NCI-H774 (cell line): Measurements from ENCODE around the gene WTAP.
"Not testable (repeated sequence)": the region's sequence is repeated elsewhere in the genome, so short reads cannot be mapped to it uniquely, and the experiment has no call there.

Experiments used
- DNase-seq: peaks from one replicate; lab custom pipeline; 2025; lab: John Stamatoyannopoulos, UW

Gene WTAP

DNA sequence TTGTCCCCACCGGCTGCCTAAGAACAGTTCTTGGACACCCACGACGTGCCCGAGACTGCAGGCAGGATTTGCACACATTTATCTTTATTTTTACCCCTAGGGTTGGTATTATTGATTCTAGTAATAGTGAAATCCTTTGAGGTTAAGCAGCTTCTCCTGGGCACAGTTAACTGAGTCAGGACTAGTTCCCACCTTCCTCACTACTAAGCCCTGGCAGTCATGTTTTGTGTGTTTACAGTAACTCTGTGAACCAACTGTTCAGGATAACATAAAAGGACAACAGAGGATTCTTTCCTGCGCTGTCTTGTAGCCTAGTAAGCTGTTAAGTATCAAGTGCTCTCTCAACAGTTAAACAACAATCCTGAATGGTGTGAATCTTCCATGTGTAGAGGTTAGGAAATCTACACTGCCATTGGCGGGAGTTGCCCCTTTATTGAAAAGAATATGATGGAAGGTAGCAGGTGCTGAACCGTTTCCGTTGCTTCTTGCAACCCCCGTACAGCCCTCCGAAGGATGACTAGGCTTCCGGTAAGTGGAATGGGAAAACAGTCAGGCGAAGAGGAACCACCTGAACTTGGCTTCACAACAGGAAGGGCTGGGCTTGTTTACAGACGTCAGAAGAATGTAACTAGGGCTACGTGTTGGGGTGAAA lies 33.3 kb upstream of the WTAP start:
- DNase-seq = peak; percentile 41

DNA sequence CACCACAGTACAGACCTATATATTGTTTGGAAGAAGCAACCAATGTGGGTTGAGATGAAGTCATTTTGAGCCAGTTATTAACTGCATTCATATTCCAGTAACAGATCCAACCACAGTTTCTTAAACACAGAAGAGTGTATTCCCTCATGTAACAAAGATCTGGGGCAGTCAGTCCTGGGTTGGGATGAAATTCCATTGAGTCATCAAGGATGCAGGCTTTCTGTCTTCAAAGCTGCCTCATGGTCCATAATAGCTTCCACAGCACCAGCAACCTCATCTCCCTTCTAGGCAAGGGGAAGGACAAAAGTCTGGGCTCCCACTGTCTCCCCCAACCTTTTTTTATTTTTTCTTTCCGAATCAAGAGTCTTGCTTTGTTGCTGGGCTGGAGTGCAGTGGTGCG lies 31.3 kb upstream of the WTAP start:
- DNase-seq = no peak

DNA sequence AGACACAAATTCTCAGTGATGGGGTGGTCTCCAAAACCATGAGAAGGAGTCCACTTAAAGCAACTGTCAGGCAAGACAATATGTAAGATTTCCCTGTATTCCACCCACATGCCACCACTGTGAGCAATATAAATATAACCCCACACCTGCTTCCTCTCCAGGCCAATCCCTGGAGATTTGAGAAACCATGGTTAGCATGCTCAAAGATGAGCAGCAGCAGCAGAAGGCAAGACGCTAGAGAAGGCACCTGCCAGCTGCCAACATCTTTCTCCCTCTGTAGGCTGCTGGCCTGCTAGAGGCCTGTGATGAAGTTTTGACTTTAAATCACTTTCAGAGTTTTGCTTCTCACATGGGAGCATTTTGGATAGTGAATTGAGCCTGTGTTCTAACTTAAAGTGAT lies 26.3 kb upstream of the WTAP start:
- no peak for DNase-seq

DNA sequence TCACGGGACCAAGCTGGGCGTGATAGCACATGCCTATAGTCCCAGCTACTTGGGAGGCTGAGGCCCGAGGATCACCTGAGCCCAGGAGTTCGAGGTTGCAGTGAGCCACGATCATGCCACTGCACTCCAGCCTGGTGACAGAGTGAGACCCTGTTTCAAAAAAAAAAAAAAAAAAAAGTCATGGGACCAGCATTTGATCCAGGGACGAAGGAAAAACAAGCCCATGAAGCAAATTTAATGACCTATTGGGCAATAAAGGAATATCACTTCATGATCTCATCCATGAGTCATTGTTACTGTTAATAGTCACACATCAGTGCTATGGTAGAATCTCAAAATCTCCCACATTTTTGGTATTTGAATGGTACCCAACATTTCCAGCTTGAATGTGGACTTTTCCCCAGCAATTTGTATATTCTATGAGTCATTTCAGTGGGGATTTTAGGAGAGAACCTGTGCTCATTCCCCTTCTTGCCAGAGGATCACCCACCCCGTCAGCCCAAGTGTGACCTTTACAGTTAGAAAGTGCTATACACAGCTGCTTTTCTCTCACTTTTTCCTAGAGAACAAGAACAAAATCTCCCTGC lies 25.8 kb upstream of the WTAP start:
- no peak for DNase-seq

DNA sequence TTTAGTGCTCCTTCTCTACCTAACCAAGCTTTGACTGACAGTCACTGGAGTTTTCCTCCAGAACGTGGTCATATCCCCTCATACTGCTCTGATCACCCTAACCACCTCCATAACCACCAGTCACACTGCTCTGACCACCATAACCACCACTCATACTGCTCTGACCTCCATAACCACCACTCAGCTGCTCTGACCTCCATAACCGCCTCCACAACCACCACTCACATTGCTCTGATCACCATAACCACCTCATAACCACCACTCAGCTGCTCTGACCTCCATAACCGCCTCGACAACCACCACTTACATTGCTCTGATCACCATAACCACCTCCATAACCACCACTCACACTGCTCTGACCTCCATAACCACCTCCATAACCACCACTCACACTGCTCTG lies 16.7 kb upstream of the WTAP start:
- not testable (repeated sequence) for DNase-seq

DNA sequence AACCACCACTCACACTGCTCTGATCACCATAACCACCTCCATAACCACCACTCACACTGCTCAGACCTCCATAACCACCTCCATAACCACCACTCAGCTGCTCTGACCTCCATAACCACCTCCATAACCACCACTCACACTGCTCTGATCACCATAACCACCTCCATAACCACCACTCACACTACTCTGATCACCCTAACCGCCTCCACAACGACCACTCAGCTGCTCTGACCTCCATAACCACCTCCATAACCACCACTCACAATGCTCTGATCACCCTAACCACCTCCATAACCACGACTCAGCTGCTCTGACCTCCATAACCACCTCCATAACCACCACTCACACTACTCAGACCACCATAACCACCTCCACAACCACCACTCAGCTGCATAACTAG lies 14.9 kb upstream of the WTAP start:
- not testable (repeated sequence) for DNase-seq

DNA sequence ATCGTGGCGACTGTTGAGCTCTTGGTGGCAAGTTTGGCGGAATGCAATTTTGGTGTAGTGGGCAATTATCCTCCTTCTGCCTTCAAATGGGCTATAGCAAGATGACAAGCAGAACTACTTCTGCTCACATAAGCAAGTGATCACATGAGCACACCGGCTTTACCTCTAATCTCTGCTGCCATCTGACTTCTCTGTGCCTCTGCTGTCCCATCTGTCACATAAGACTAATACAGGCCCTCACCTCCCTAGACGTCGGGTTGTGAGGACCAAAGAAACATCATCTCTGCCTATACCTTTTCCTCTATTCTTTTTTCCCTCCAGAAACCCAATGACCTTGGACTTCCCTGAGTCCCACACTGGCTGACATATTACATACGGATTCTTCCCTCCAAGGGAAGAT lies 13.3 kb upstream of the WTAP start:
- no peak for DNase-seq

DNA sequence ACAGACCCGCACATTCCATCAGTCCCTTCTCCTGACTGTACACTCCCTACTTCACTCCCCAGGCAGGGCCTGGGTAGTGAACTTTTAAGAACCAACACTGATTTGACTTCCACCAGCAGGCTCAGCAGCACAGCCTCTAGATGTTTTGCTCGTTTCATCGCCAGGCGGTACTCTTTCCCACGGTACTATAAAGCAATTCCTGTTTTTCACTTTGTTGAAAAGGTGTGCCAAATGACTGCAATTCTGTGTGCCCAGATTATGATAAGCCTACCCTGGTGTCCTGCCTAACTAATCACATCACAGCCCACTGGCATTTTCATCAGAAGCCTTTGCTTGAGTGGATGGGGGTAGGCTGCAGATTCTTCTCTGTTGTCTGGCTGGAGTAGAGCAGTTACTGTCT lies 12.9 kb upstream of the WTAP start:
- DNase-seq = no peak

DNA sequence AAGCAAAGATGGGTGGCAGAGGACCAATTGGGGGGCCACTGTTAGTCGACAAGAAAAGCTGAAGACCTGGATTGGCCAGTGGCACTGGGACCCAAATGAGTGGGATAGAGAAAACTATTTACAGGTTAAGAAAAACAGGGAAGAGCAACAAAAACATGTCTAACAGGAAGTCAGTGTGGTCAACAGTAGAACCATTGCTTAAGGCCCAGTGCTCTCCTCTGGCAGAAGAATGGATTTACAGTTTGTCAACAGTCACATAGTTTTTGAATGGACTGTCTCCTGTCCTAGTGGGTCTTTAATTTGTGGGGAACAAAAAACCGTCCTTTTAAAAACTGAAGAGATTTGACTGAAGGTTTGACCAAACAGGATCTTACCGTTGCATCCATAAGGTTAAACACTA lies 12.1 kb upstream of the WTAP start:
- no peak for DNase-seq

DNA sequence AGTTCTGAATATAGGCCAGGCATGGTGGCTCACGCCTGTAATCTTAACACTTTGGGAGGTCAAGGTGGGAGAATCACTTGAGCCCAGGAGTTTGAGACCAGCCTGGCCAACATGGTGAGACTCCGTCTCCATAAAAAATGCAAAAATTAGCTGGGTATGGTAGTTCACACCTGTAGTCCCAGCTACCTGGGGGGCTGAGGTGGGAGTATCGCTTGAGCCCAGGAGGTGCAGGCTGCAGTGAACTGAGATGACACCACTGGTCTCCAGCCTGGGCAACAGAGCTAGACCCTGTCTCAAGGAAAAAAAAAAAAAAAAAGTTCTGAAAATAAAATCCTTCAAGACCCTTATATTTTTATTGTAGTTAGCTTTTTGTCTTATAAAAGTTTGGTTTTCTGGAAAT lies 11.7 kb upstream of the WTAP start:
- no peak for DNase-seq

DNA sequence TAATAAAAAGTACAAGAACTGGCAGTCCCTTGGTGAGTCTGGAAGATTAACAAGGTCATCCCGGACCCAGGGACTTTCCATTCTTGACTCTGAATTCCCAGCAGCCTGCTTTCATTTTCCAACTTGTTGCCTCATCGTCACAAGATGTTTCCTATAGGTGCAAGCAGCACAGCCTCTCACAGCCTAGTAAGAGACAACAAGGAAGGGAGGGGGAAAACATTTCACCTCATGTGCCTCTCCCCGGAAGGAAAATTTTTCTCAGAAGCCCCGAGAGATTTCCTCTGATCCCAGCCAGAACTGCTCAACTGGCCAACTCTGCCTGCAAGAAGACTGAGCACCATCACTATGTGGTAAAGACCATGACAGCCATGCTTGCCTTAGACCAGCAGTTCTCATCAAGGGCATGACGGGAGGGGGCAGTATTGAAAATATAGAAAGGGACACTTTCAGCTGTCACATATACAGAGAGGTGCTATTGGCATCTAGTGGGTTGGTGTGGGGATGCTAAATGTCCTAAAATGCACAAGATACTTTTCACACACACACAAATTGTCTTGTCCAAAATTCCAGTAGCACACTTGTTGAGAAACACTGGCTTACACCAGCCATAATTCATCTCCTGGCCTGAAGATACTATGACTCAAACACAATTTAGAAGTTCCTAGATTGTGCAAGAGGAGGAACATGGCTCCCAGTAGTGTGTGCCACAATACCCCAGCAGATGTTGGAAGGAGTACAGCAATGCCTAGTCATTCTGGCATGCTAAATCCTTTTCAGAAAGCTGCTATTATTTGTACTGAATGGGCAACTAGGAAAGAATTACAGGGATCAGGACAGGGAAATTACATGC lies 10.8 kb upstream of the WTAP start:
- DNase-seq = no peak

DNA sequence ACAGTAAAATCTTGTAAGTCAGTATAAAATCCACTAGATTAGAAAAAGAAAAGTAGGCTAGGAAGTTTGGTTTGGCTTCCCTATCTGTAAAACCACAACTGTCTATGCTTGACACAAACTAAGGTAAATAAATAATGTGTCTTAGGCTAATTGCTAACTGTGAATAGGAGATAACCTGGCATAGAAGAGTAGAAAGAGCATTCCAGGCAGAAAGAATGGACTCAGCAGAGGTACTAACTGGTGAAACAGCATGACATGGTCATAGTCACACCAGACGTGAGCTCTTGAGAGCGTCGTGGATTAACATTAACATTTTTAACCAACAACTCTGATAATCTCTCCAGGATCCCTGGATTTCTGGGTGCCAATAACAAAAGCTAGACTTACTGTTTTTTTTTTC lies 8.7 kb upstream of the WTAP start:
- DNase-seq = no peak

DNA sequence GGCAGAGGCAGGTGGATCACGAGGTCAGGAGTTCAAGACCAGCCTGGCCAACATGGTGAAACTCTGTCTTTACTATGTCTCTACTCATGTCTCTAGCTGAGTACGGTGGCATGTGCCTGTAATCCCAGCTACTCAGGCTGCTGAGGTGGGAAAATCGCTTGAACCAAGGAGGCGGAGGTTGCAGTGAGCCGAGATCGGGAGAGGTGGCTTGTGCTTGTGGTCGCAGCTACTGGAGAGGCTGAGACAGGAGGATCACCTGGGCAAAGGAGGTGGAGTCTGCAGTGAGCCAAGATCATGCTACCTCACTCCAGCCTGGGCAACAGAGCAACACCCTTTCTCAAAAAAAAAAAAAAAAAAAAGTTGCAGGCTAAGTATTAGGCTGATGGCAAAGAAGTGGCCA lies 8.0 kb upstream of the WTAP start:
- no peak for DNase-seq

DNA sequence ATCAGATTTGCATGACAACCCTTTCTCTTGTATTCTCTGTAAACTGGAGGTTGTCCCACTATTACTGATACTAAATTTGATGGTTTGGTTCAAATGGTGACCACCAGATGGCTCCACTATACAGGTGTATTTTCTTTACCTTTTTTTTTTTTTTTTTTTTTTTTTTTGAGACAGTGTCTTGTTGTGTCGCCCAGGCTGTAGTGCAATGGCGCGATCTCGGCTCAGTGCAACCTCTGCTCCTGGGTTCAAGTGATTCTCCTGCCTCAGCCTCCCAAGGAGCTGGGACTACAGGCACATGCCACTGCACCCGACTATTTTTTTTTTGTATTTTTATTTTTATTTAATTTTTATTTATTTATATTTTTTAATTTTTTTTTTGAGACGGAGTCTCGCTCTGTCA lies 6.6 kb upstream of the WTAP start:
- DNase-seq = peak; percentile 53

DNA sequence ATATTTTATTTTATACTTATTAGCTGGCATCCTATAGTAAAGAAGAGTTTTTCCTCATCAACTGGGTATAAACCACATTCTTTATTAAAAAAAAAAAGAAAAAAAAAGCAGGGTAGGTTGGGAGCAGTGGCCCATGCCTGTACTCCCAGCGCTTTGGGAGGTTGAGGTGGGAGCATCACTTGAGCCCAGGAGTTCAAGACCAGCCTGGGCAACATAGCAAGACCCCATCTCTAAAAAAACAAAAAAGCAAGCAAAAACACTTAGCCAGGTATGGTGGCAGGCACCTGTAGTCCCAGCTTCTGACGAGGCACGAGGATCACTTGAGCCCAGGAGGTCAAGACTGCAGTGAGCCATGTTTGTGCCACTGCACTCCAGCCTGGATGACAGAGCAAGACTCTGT lies 5.3 kb upstream of the WTAP start:
- DNase-seq = not testable (repeated sequence)

DNA sequence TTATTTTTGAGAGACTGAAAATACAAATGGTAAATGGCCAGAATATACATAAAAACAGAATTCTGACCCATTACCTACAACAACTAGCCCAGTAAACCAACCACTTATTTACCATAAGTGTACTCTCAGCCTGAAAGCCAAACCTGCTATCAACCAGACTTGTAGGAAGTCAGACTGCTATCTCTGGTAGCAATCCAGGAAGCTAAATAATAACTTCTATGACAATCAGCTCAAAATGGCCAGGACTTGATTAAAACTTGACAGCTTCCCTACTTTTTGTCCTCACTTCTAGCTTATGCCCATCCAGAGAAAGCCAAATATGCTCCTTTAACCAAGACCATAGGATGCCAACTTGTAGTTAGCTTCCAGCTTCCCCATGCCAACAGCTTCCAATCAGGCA lies 4.7 kb upstream of the WTAP start:
- DNase-seq = no peak

DNA sequence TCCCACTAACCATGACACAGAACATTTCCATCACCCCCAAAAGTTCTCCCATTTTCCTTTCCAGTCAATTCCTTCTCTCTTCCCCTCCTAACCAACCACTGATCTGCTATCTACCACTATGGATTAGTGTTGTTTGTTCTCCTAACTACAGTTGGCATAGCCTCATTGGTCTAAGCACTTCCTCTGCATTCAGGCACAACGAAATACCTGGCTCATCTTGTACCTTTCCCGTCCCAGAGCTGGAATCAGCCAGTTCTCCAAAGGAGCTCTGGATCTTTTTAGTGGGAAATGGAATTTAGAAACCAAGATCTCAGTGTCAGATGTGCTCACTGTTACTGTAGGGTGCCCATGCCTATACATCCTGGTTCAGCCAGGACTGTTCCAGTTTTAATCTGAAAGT lies 4.0 kb upstream of the WTAP start:
- no peak for DNase-seq

DNA sequence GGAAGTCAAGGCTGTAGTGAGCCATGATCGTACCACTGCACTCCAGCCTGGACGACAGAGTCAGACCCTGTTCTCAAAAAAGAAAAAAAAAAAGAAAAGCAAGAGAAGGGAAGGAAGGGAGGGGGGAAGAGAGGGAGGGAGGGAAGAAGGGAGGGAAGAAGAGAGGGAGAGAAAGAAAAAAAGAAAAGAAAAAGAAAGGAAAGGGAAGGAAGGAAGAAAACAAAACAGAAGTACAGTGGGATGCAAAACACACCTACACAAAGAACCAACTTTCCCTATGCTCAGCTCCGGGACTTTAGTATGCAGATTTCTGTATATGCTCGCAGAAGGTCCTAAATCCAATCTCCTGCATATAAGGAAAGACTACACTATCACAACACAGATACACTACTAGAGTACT lies 2.5 kb upstream of the WTAP start:
- no peak for DNase-seq

DNA sequence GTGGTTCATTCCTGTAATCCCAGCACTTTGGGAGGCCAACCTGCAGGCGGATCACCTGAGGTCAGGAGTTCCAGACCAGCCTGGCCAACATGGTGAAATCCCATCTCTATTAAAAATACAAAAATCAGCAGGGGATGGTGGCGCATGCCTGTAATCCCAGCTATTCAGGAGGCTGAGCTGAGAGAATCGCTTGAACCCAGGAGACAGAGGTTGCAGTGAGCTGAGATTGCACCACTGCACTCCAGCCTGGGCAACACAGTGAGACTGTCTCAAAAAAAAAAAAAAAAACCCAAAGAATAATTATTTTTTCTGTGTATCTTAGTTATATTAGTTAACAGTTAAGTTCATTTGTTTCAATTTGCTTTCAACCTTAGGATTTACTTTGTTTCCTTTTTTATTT lies 2.1 kb upstream of the WTAP start:
- not testable (repeated sequence) for DNase-seq

DNA sequence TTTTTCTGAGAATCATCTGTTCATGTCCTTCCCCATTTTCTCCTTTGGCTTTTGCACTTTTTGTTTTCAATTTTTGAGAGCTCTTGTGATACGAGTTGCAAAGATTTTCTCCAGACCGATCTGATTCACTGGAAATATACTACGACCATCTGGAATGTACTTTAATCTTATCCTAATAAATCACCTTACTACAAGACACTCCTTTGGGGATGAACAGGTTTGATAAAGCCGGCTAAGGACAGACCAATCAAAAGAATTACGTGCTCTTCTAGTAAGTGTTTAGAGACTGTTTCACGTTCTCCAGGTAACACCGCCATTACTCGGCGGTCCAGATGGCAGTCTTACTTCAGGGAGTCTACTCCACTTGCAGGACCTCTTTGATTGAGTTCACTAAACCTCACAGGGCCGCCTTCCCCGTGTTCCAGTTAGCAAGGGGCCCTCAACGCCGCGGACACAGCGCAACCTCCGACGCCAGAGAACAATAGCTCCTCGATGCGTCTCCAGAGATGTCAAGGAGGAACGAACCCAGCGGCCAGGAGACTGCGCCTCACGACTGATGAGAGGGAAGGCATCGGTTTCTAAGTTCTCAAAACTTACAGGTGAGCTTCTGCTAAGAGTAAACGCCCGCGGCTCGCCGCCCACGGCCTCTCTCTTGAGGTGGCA lies 920 bp upstream of the WTAP start:
- peak; percentile 78 for DNase-seq

DNA sequence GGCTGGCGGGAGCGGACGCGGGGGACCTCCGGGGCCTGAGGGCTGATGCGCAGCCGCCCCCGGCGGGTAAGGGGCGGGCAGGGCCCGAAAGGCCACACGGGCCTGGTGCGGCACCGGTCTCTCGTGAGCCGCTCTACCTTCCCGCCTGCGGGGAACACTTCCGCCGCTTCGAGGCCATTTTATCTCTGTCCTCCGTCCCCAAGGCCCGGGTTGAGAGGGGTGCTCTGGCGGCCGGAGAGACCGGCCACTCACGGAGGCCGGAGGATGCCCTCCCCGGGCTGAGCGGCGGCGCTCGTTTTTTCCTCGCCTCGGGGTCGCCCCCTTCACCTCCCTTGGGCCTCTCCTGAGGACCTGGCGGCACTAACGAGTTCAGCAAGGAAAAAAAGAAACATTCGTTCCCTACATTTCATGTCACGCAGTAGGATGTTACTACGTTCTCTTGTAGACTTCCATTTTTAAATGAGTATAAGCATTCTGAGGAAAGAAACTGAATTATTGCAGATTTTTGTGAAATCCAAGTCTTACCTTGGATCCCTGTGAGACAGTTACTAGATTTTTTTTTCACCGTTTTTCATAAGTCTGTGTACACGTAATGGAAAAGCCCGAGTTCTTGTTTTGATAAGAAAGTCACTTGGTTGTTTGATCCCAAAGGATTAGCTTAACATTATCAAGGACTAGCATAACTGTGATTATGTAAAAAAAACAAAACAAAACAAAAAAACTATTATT lies 575 bp downstream of the WTAP start:
- DNase-seq = no peak

DNA sequence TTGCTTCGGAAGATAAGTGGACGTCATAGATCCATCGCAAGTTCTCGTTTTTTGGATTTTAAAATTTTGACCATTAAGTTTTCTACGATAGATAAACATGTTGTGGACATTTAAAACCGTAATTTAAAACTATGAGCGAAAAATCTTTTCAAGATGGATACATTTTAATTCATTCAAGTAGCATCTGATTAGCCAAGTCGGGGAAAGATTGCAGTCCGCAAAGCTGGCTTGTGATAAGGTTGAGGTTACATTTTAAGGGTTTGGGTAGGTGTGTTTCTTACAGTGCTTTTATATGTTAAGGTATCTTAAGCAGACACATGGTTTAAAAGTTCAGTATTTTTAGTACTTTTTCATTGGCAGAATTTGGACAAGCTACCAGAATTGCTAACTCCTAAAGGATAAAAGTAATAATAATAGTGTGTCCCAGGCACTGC lies 1.2 kb downstream of the WTAP start:
- DNase-seq = no peak
